Cardiac fibroblast (primary cell): ENCODE results near the gene RCHY1.

Experiments used
- DNase-seq, 2 donors: peaks; one replicate each; pipeline versions ENCODE4 v3.0.0 to v3.0.0-alpha.2; 2010; ENCODE audit warnings: low read depth in 2 of 2
- H3K4me3 ChIP-seq, 2 donors: replicated peaks in 1 of 2; 1 replicate in 1 of 2; 2 replicates in 1 of 2; pipeline ENCODE4 v1.5.1; 2011; ENCODE audit warnings: low read depth in 2 of 2, low read length in 2 of 2, mild to moderate bottlenecking in 2 of 2, moderate library complexity in 1 of 2
- TF ChIP-seq, protein P1 (sequence below): IDR thresholded peaks from one replicate; pipeline ENCODE4 v1.5.1; 2011; ENCODE audit warnings: low read depth, mild to moderate bottlenecking, low read length, inconsistent platforms

The RCHY1 gene

DNA sequence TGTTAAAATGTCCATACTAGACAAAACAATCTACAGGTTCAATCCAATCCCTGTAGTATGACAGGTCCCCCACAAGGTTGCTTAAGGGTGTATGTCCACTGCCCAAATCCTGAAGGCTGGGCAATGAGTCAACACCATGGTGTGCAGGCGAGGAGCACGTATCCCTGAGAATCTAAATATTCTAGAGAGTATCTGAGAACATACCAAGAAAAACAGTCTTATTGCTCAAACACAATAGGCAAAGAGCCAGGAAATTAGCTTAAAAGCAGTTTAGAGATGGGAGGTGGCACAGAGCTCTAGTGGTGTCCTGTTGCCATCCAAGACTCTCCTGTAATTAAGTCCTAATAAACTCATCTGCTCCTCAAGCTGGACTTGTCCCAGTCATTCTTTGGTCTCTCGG is 37.0 kb downstream of the RCHY1 start:
- DNase-seq: peak; percentile 31 to 79
- no peak overlapping the region for H3K4me3 ChIP-seq
- TF ChIP-seq, protein P1, sequence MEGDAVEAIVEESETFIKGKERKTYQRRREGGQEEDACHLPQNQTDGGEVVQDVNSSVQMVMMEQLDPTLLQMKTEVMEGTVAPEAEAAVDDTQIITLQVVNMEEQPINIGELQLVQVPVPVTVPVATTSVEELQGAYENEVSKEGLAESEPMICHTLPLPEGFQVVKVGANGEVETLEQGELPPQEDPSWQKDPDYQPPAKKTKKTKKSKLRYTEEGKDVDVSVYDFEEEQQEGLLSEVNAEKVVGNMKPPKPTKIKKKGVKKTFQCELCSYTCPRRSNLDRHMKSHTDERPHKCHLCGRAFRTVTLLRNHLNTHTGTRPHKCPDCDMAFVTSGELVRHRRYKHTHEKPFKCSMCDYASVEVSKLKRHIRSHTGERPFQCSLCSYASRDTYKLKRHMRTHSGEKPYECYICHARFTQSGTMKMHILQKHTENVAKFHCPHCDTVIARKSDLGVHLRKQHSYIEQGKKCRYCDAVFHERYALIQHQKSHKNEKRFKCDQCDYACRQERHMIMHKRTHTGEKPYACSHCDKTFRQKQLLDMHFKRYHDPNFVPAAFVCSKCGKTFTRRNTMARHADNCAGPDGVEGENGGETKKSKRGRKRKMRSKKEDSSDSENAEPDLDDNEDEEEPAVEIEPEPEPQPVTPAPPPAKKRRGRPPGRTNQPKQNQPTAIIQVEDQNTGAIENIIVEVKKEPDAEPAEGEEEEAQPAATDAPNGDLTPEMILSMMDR: no peak

DNA sequence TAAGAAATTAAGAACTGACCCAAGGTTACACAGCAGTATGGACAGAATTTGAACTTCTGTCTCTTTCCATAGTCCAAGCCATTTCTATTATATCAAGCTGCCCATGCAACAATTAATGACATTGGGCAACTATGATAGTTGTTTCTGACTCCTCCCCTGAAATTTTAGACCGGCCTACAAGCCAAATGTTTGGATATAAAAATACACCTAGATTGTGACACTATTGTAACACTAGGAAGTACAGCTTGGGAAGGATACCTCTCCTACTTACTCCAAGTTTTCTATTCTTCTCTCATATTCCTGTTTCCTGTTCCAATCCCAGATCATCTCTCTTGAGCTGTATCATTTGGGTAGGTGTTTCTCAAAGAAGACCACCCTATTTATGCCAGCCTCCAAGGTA is 43.5 kb downstream of the RCHY1 start:
- TF ChIP-seq, protein P1: no peak
- H3K4me3 ChIP-seq: no peak overlapping the region
- no peak for DNase-seq

DNA sequence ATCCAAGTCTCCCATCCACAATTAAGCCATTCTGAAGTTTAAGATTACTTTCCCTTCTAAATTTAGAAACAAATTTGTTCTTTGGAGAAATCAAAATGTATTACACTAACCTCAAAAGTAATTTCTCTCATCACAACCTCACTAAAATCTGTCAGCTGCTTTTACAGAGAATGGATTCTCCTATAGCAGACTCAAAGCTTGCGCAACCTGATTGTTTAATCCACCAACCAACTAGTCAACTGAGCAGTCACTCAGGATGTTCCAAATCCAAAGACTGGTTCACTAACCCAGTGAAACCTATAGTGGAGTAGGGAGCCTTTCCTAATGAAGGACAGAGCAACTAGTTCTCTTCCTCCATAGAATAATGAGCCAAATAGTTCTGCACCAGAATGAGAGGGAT is 44.3 kb downstream of the RCHY1 start:
- TF ChIP-seq, protein P1: no peak
- no peak for DNase-seq
- no peak overlapping the region for H3K4me3 ChIP-seq

DNA sequence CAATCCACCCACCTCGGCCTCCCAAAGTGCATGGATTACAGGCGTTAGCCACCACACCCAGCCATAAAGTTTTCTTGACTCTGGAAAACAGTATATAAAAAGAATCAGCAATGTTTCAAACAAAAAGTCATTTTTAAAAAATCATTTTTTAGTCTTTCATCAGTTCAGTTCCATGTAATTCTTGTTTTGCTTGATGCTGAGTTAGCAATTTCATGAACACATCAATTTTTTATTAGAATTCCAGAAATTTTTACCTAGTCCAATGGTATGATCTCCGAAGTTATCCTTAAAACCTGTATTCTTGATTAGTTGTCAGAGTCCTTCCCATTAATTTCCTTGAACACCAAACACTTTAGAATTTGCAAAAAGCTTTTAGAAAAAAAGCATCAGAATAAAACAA is 56.8 kb downstream of the RCHY1 start:
- TF ChIP-seq, protein P1: no peak
- H3K4me3 ChIP-seq: no peak overlapping the region
- no peak for DNase-seq

DNA sequence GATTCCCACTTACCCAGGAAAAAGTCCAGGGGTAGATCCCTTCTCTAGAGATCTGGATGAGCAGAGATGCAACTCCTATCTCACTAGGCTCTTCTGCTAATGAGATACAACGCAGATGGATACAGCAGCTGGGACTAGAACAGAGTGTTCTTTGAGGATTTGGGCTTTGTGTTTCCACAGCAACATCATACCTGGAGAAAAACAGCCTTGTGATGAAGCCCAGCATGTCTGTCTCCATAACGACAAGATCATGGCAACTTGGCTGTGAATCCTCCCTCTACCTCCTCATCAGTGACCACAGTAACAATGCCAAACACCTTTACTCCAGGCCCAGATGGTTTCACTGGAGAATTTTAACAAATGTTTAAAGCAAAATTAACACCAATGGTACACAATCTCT is 80.1 kb downstream of the RCHY1 start:
- TF ChIP-seq, protein P1: no peak
- H3K4me3 ChIP-seq: no peak overlapping the region
- DNase-seq: no peak

DNA sequence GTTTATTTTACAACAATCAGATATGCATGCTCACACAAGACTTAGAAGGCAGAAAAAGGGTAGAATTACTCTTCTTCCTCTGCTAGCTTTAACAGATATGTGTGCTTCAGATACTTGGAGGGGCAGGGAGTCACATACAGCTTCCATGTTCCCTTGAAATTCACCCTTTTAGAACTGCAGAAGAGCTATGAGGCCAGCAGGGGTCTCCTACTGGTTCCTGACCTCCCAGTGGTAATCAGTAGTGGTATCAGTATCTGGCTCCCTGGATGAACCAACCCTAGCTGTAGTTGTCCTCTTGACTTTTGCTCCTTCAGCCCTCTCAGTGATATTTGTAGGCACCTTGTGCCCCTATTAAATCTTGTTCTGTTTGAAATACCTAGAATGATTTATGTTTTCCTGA is 81.5 kb downstream of the RCHY1 start:
- TF ChIP-seq, protein P1: peak; percentile 26
- DNase-seq: peak; percentile 4 to 27
- no peak overlapping the region for H3K4me3 ChIP-seq

DNA sequence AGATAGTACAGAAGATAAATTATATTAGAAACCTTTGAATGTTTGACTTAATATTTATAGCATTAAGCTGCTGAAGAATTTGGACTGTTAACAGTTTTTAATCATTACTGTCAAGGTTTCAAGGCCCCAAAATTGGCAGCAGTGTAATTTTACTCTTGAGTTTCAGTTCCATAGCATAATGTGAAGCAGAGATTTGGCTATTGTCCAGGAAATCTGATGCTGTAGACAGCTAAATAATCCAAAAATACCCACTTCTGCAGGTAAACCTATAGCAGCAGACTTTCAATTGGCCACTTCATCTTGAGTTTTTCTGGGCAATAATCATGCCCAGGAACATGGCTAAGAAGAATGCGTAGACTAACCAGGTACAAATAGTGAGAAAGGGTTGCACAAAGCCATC is 85.0 kb downstream of the RCHY1 start:
- H3K4me3 ChIP-seq: no peak overlapping the region
- no peak for DNase-seq
- TF ChIP-seq, protein P1: no peak
